ENCODE data around the gene GNG12. TPM values are rescaled to one million over a fixed set of nuclear protein-coding genes. Genes with fewer than 3 reads are reported as not detected.

GNG12 gene
- total and polyA plus RNA-seq, 9 of the 15 experiments (the other 6 are each of a cell fraction or from before 2014, with no cell fraction given): 2.6 to 6.0 (median 4.1) TPM

- Histone ChIP-seq H3K36me3 (ENCODE audit: control insufficient read depth, insufficient read depth, low read length) (no peaks in the 10 kb centered on the region), H3K4me2 (ENCODE audit: insufficient read depth, low read length) (no peak overlapping the region), H3K27ac (ENCODE audit: extremely low read depth, low read depth, low read length) (no peak overlapping the region), H3K9ac (ENCODE audit: insufficient read depth in 1 of 2, low read depth in 2 of 2, low read length in 2 of 2) (no peak overlapping the region), H4K20me1 (replicated peaks; ENCODE audit: control insufficient read depth, insufficient read depth, low read length) (no peaks in the 10 kb centered on the region), H2AFZ (ENCODE audit: low read depth, low read length) (no peak overlapping the region), H3K4me3 (no peak overlapping the region), H3K27me3 (ENCODE audit: control insufficient read depth in 2 of 2, insufficient read depth in 2 of 2, low read length in 2 of 2) (no peaks in the 10 kb centered on the region; a peak in 1 of 5 replicates), H3K79me2 (ENCODE audit: control insufficient read depth, insufficient read depth, low read length) (no peaks in the 10 kb centered on the region), H3K9me1 (ENCODE audit: control insufficient read depth, insufficient read depth, low read length) (no peaks in the 10 kb centered on the region), H3K9me3 (replicated peaks; ENCODE audit: control insufficient read depth, insufficient read depth, low read depth, low read length) (no peaks in the 10 kb centered on the region), H3K4me1 (replicated peaks in 1 of 2; ENCODE audit: control insufficient read depth in 2 of 2, insufficient read depth in 2 of 2, low read length in 2 of 2) (no peaks in the 10 kb centered on the region; a peak in 2 of 5 replicates)
- in situ Hi-C loops (cut with MboI): loop anchor here (10.0 kb wide), 2 partner anchors 159 to 489 kb away; no protein-coding TSS in a partner anchor
- FAIRE-seq: no peak
- ATAC-seq: no peak
- ChIA-PET CTCF (ENCODE audit: low intra/inter-chr PET ratio) (interaction anchor here (0.6 to 6.7 kb wide), 2 partner anchors 26 to 255 kb away, joined by 4 to 37 read pairs; no protein-coding TSS in a partner anchor), POLR2A (interaction anchor here (0.9 kb wide), 1 partner anchor 17 kb away, joined by 3 read pairs; no protein-coding TSS in a partner anchor)
- WGBS (ENCODE audit: insufficient coverage, low coverage, missing lambda C conversion rate): no CpG with 5 or more reads among the region's 2 CpGs
- no peak for TF ChIP-seq ZNF644 (tag; IDR thresholded peaks at IDR 0.05; ENCODE audit: low read depth)
- TF ChIP-seq ZFPM2 (CRISPR knock-in tag; IDR thresholded peaks at IDR 0.05): no peak
- no peak for TF ChIP-seq BRF1 (IDR thresholded peaks at IDR 0.05; ENCODE audit: borderline replicate concordance, extremely low read depth, insufficient read length)
- no peak for TF ChIP-seq WHSC1 (IDR thresholded peaks at IDR 0.05; ENCODE audit: low read length)
- no peak for TF ChIP-seq SNRNP70 (optimal IDR thresholded peaks at IDR 0.05; ENCODE audit: low read depth, low read length)
- no peak for TF ChIP-seq ZNF668 (CRISPR knock-in tag; IDR thresholded peaks at IDR 0.05)
- TF ChIP-seq ZNF75A (CRISPR knock-in tag; IDR thresholded peaks at IDR 0.05): no peak
- TF ChIP-seq CBX3 (IDR thresholded peaks at IDR 0.05; ENCODE audit: borderline replicate concordance in 1 of 2, low read length in 2 of 2): no peak
- TF ChIP-seq BRCA1 (IDR thresholded peaks at IDR 0.05): no peak
- no peak for TF ChIP-seq BRCA1 (CRISPR knock-in tag; IDR thresholded peaks at IDR 0.05)
- TF ChIP-seq, protein P1, sequence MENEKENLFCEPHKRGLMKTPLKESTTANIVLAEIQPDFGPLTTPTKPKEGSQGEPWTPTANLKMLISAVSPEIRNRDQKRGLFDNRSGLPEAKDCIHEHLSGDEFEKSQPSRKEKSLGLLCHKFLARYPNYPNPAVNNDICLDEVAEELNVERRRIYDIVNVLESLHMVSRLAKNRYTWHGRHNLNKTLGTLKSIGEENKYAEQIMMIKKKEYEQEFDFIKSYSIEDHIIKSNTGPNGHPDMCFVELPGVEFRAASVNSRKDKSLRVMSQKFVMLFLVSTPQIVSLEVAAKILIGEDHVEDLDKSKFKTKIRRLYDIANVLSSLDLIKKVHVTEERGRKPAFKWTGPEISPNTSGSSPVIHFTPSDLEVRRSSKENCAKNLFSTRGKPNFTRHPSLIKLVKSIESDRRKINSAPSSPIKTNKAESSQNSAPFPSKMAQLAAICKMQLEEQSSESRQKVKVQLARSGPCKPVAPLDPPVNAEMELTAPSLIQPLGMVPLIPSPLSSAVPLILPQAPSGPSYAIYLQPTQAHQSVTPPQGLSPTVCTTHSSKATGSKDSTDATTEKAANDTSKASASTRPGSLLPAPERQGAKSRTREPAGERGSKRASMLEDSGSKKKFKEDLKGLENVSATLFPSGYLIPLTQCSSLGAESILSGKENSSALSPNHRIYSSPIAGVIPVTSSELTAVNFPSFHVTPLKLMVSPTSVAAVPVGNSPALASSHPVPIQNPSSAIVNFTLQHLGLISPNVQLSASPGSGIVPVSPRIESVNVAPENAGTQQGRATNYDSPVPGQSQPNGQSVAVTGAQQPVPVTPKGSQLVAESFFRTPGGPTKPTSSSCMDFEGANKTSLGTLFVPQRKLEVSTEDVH (IDR thresholded peaks at IDR 0.05; ENCODE audit: low read depth, partially characterized antibody): no peak
- TF ChIP-seq KLF1 (tag; IDR thresholded peaks at IDR 0.05): no peak
- no peak for TF ChIP-seq NCOA6 (IDR thresholded peaks at IDR 0.05)
- TF ChIP-seq ZBTB1 (CRISPR knock-in tag; IDR thresholded peaks at IDR 0.05; ENCODE audit: borderline replicate concordance, low read depth): no peak
- no peak for TF ChIP-seq ZNF561 (CRISPR knock-in tag; conservative IDR thresholded peaks at IDR 0.05)
- intact Hi-C loops (cut with micrococcal nuclease): no loop called here
- BruUV-seq (replicated peaks): no TSS peak
- no peak for DNase-seq (ENCODE audit: extremely low read depth in 1 of 4, low spot score in 3 of 4)
Observed at GRCh38 chr1:67855961-67856360, 22.7 kb upstream of the GNG12 start.

Data from K562 (cell line).